Tibial artery (tissue), 4 donors: ENCODE results near the gene KCNK1.
"Not testable (repeated sequence)": the region's sequence is repeated elsewhere in the genome, so short reads cannot be mapped to it uniquely, and the experiment has no call there.

Source experiments
- DNase-seq, 2 donors: peaks; one replicate each; pipeline ENCODE4 v3.0.0-alpha.2; 2019
- H3K27ac ChIP-seq, 2 donors: fragments of 200-600 bp; sonication (generic) in 1 of 2; 1 replicate in 1 of 2; 2 replicates in 1 of 2; pipeline ENCODE4 v1.5.1; 2018 to 2019; ENCODE audit warnings: mild to moderate bottlenecking in 1 of 2
- H3K27me3 ChIP-seq, 2 donors: fragments of 200-600 bp; sonication (generic) in 1 of 2; one replicate each; pipeline versions ENCODE4 v1.5.1 to v1.6.0; 2016 to 2019
- H3K36me3 ChIP-seq, 3 donors: fragments of 200-600 bp; sonication (generic) in 2 of 3; one replicate each; pipeline ENCODE4 v1.5.1; 2016 to 2019; ENCODE audit warnings: mild to moderate bottlenecking in 2 of 3
- H3K4me1 ChIP-seq, 4 donors: fragments of 200-600 bp; sonication (generic) in 2 of 4; 1 replicate in 3 of 4; 2 replicates in 1 of 4; pipeline ENCODE4 v1.5.1; 2016 to 2019
- H3K4me3 ChIP-seq, 2 donors: fragments of 200-600 bp; sonication (generic) in 1 of 2; 1 replicate in 1 of 2; 2 replicates in 1 of 2; pipeline ENCODE4 v1.5.1; 2018 to 2019; ENCODE audit warnings: mild to moderate bottlenecking in 2 of 2
- H3K9me3 ChIP-seq, 3 donors: fragments of 200-600 bp; sonication (generic) in 1 of 3; one replicate each; pipeline ENCODE4 v1.5.1; 2016 to 2019
- intact Hi-C: fragments of 100-400 bp; cut with DNase I; formaldehyde crosslinking; loops from one replicate; pipeline ENCODE4 v1.15.0; 2023; ENCODE audit warnings: low total_unique reads
- TF ChIP-seq, protein P1 (sequence below), 2 experiments: fragments of 200-600 bp in 1 of 2; fragments of 450-650 bp in 1 of 2; IDR thresholded peaks; one replicate each; pipeline ENCODE4 v1.5.1; 2017 to 2019; ENCODE audit warnings: antibody characterized with exemption in 2 of 2, mild to moderate bottlenecking in 1 of 2, moderate library complexity in 1 of 2

Gene KCNK1

DNA sequence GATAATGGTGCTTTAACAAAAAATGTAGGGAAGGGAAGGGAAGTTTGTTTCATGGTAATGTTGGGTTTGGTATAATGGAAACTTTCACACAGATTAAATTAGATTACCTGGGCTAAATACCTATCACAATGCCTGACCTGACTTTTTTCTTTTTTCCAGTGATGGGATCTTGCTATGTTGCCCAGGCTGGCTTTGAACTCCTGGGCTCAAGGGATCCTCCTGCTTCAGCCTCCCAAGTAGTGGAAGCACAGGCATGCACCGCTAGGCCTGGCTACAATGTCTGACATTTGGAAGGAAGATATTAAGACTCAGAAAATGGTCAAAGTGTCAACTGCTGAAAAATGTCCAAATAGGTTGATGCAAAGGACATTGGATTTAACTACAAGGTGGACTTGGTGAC lies 67.4 kb downstream of the KCNK1 start:
- Histone ChIP-seq H3K9me3 (no peaks in the 10 kb centered on the region), H3K27ac (no peak overlapping the region), H3K36me3 (no peaks in the 10 kb centered on the region), H3K27me3 (no peaks in the 10 kb centered on the region), H3K4me3 (no peak overlapping the region), H3K4me1 (no peaks in the 10 kb centered on the region)
- intact Hi-C loops, result no loop called here
- TF ChIP-seq, protein P1, sequence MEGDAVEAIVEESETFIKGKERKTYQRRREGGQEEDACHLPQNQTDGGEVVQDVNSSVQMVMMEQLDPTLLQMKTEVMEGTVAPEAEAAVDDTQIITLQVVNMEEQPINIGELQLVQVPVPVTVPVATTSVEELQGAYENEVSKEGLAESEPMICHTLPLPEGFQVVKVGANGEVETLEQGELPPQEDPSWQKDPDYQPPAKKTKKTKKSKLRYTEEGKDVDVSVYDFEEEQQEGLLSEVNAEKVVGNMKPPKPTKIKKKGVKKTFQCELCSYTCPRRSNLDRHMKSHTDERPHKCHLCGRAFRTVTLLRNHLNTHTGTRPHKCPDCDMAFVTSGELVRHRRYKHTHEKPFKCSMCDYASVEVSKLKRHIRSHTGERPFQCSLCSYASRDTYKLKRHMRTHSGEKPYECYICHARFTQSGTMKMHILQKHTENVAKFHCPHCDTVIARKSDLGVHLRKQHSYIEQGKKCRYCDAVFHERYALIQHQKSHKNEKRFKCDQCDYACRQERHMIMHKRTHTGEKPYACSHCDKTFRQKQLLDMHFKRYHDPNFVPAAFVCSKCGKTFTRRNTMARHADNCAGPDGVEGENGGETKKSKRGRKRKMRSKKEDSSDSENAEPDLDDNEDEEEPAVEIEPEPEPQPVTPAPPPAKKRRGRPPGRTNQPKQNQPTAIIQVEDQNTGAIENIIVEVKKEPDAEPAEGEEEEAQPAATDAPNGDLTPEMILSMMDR (IDR thresholded peaks at IDR 0.05), result no peak
- DNase-seq, result no peak

DNA sequence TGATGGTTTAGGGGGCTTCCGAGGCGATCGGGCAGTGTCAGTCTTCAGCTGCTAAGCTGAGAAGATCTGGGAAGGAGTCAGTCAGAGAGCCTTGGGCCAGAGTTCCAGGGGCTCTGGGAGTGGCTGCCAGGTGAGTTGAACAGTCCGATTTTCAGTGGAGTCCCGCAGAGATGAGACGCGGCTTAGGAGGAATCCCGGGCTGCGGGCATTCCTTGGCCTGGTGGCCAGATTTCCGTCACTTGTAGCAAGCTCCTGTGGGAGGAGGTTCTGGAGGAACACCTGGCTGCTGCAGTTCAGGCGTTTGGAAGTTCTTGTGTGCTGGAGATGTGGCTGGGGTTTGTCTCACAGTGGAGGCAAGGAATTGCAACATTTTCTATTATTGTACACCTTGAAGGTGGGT lies 72.7 kb downstream of the KCNK1 start:
- H3K27me3 ChIP-seq, intact Hi-C loops, H3K27ac ChIP-seq, H3K9me3 ChIP-seq, DNase-seq, H3K36me3 ChIP-seq, H3K4me3 ChIP-seq: not testable (repeated sequence)
- H3K4me1 ChIP-seq, result peaks cover 0 to 15% (median 7%) of the 10 kb centered on the region in 4 donors

DNA sequence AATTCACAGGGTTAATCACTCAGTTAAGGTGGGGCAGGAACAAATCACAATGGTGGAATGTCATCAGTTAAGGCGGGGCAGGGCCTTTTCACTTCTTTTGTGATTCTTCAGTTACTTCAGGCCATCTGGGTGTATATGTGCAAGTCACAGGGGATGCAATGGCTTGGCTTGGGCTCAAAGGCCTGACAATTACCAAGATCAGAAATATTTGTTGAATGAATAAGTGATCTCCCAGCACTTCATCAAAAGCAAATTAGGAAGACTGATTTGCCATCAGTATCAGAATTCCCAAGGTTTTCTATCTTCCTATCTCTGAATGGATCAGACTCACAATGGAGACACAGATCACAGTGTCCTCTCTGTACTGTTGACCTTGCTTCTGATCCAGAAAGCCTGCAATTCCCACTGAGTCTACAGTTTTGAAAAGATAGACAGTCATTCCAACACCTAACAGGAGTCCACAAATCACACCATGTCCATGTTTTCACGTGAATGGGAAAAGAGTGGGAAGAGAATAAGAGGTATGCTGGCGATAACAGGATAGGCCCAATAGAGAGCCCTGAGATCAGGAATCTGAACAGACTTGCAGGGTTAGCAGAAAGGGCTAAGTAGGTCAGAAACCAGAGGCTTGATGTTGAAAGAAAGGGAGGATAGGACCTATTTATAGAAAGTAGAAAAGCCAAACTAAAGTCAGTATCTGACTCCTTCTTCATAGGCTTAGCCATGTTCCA lies 75.3 kb downstream of the KCNK1 start:
- Histone ChIP-seq H3K9me3 (no peaks in the 10 kb centered on the region), H3K4me1 (peaks cover 0 to 15% (median 7%) of the 10 kb centered on the region in 4 donors), H3K4me3 (no peak overlapping the region), H3K27ac (no peak overlapping the region), H3K27me3 (no peaks in the 10 kb centered on the region), H3K36me3 (no peaks in the 10 kb centered on the region)
- DNase-seq, result no peak
- TF ChIP-seq, protein P1 (IDR thresholded peaks at IDR 0.05), result no peak
- intact Hi-C loops, result no loop called here

DNA sequence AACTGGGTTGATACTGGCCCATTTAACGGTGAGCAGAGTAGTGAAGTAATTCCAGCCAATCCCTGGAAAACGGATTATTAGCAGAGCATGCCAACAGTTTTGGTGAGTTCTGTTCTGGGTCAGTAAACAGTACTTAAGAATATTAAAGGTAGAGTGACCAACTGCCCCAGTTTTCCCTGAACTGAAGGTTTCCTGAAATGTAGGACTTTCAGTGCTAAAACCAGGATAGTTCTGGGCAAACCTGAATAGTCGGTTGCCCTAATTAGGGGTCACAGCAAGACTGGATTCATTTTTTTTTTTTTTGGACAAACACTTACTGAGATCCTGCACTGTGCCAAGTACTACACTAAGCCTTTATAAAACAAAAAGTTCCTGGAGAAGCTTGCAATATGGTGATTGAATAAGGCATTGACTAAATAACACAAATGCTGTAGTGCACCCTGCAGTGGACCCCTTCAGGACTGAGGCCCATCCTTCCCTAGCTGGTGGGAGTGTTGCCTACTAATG lies 75.9 kb downstream of the KCNK1 start:
- no peaks in the 10 kb centered on the region for H3K36me3 ChIP-seq
- intact Hi-C loops, result no loop called here
- H3K4me1 ChIP-seq, result peaks cover 0 to 15% (median 7%) of the 10 kb centered on the region in 4 donors
- H3K27ac ChIP-seq, result no peak overlapping the region
- DNase-seq, result no peak
- no peaks in the 10 kb centered on the region for H3K9me3 ChIP-seq
- no peaks in the 10 kb centered on the region for H3K27me3 ChIP-seq
- TF ChIP-seq, protein P1 (IDR thresholded peaks at IDR 0.05), result no peak
- H3K4me3 ChIP-seq, result no peak overlapping the region

DNA sequence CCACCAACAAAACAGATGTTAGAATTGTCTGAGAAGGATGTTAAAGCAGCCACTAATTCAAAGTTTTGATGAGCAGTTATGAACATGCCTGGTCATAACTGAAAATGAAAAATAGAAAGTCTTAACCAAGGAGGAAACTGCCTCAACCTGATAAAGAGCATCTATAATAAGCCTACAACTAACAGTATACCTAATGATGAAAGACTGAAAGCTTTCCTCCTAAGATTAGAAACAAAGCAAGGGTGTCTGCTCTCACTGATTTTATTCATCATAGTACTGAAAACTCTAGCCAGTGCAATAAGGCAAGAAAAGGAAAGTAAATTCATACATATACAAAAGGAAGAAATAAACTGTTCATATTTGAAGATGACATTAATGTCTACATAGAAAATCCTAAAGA lies 82.0 kb downstream of the KCNK1 start:
- intact Hi-C loops, result no loop called here
- no peak for DNase-seq
- peaks cover 0 to 3% of the 10 kb centered on the region in 2 donors for H3K27me3 ChIP-seq
- H3K27ac ChIP-seq, result no peak overlapping the region
- H3K9me3 ChIP-seq, result no peaks in the 10 kb centered on the region
- H3K36me3 ChIP-seq, result no peaks in the 10 kb centered on the region
- H3K4me1 ChIP-seq, result no peaks in the 10 kb centered on the region
- TF ChIP-seq, protein P1 (IDR thresholded peaks at IDR 0.05), result no peak
- H3K4me3 ChIP-seq, result no peak overlapping the region

DNA sequence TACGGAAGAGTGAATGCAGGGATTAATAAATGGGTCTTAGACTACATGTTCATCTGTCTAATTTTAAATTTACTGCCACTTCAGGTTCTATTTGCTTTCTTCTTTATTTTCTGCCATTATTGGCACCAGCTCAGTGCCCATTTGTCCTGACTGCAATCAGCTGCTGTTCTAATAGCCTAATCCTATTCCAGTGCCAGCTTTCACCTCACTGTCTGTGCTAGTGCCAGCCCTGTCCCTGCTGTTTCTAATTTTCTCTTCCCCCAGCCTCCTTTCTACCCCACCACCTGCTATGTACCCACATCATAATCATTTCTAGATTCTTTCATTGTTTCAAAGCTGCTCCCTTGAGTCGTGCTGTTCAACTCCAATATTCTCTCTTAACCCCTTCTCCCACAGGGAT lies 86.4 kb downstream of the KCNK1 start:
- intact Hi-C loops, result no loop called here
- H3K4me1 ChIP-seq, result peaks cover 0 to 7% (median 2%) of the 10 kb centered on the region in 4 donors
- H3K36me3 ChIP-seq, result no peaks in the 10 kb centered on the region
- H3K9me3 ChIP-seq, result no peaks in the 10 kb centered on the region
- TF ChIP-seq, protein P1 (IDR thresholded peaks at IDR 0.05), result no peak
- no peak overlapping the region for H3K27ac ChIP-seq
- no peak overlapping the region for H3K4me3 ChIP-seq
- no peak for DNase-seq
- peaks cover 0 to 3% of the 10 kb centered on the region in 2 donors for H3K27me3 ChIP-seq
